OCI-LY7 (cell line): Measurements from ENCODE around the gene PIK3CB. TPM values are rescaled to one million over a fixed set of nuclear protein-coding genes. Genes with fewer than 3 reads are reported as not detected.
"Not testable (repeated sequence)": the region's sequence is repeated elsewhere in the genome, so short reads cannot be mapped to it uniquely, and the experiment has no call there.

Source experiments
- BruUV-seq: library from RNA; stranded (reverse); fragments of 400-500 nt; replicated peaks from 2 replicates; lab custom pipeline; 2021; lab: Mats Ljungman, UMichigan
- CTCF ChIA-PET: fragments of 300-600 bp; sonication (Branson Sonifier 250); formaldehyde crosslinking; loops from one replicate; lab custom pipeline; 2022; ENCODE audit warnings: antibody characterized with exemption; ENCODE audit not compliant: unreplicated experiment; lab: Charles Lee
- POLR2A ChIA-PET: fragments of 300-600 bp; sonication (Branson Sonifier 250); formaldehyde crosslinking; loops from one replicate; lab custom pipeline; 2022; ENCODE audit warnings: antibody characterized with exemption; lab: Charles Lee
- DNase-seq: peaks from one replicate; pipeline ENCODE4 v3.0.0-alpha.2; 2015; ENCODE audit warnings: low spot score
- H2AFZ ChIP-seq: fragments of 200-600 bp; sonication (generic), shearing (Covaris generic); 2 replicates; pipeline ENCODE4 v1.6.1; 2014; ENCODE audit warnings: mild to moderate bottlenecking, antibody characterized with exemption, low read length, moderate library complexity
- H3K27ac ChIP-seq: fragments of 200-600 bp; sonication (generic); 2 replicates; pipeline ENCODE4 v1.5.1; 2014; ENCODE audit warnings: mixed run types, low read depth, mild to moderate bottlenecking, moderate library complexity, low read length, inconsistent platforms; ENCODE audit not compliant: poor library complexity, severe bottlenecking
- H3K36me3 ChIP-seq: fragments of 200-600 bp; sonication (generic); 2 replicates; pipeline ENCODE4 v1.6.1; 2014; ENCODE audit warnings: mild to moderate bottlenecking, antibody characterized with exemption, low read length, moderate library complexity, mixed read lengths; ENCODE audit not compliant: insufficient read depth
- H3K4me1 ChIP-seq: fragments of 200-600 bp; sonication (generic); 2 replicates; pipeline ENCODE4 v1.5.1; 2014; ENCODE audit warnings: mild to moderate bottlenecking, low read length; ENCODE audit not compliant: insufficient read depth, poor library complexity, severe bottlenecking
- H3K4me2 ChIP-seq: fragments of 200-600 bp; sonication (generic); 2 replicates; pipeline ENCODE4 v1.6.1; 2014; ENCODE audit warnings: mild to moderate bottlenecking, low read length
- H3K4me3 ChIP-seq: fragments of 200-600 bp; sonication (generic); 2 replicates; pipeline ENCODE4 v1.5.1; 2014; ENCODE audit warnings: mild to moderate bottlenecking, low read depth, low read length; ENCODE audit not compliant: poor library complexity, severe bottlenecking
- H3K79me2 ChIP-seq: fragments of 200-600 bp; sonication (generic); 2 replicates; pipeline ENCODE4 v1.6.1; 2016; ENCODE audit warnings: low read depth, mild to moderate bottlenecking, low read length, moderate library complexity, mixed read lengths; ENCODE audit not compliant: insufficient read depth
- H3K9me2 ChIP-seq: fragments of 200-600 bp; sonication (generic); 2 replicates; pipeline ENCODE4 v1.6.1; 2016; ENCODE audit warnings: mild to moderate bottlenecking, low read length, mixed read lengths; ENCODE audit not compliant: insufficient read depth
- H3K9me3 ChIP-seq: fragments of 200-600 bp; sonication (generic); 2 replicates; pipeline ENCODE4 v1.6.1; 2014; ENCODE audit warnings: mild to moderate bottlenecking, mixed run types, low read length, mixed read lengths
- H4K20me1 ChIP-seq: fragments of 200-600 bp; sonication (generic); 2 replicates; pipeline ENCODE4 v1.6.1; 2014; ENCODE audit warnings: mild to moderate bottlenecking, antibody characterized with exemption, low read length, moderate library complexity, mixed read lengths; ENCODE audit not compliant: insufficient read depth
- EZH2phosphoT487 ChIP-seq: fragments of 200-600 bp; sonication (generic); IDR thresholded peaks from 2 replicates; pipeline ENCODE4 v1.6.1; 2018; ENCODE audit warnings: low read depth, borderline replicate concordance, mild to moderate bottlenecking, mixed run types, antibody characterized with exemption, low read length, moderate library complexity, mixed read lengths
- intact Hi-C: fragments of 100-400 bp; cut with micrococcal nuclease; formaldehyde crosslinking; loops from one replicate; pipeline ENCODE4 v1.10.0; 2022; ENCODE audit not compliant: unreplicated experiment
- total RNA-seq, 2 experiments: library from RNA; depleted of rRNA in 1 of 2; stranded (reverse); fragments of >200 nt in 1 of 2; shearing (Covaris generic) in 1 of 2; gene quantifications; 2 replicates each; pipeline ENCODE4 v1.2.3, GENCODE V29; 2014 to 2022
- TF ChIP-seq, protein P1 (sequence below): fragments of 200-600 bp; sonication (generic); conservative IDR thresholded peaks from 2 replicates; pipeline ENCODE4 v1.5.1; 2014; ENCODE audit warnings: mild to moderate bottlenecking, antibody characterized with exemption, low read length, moderate library complexity, mixed read lengths

PIK3CB gene
- total RNA-seq, 2 experiments from 2014 or later: 8.2 to 23.6 TPM

DNA sequence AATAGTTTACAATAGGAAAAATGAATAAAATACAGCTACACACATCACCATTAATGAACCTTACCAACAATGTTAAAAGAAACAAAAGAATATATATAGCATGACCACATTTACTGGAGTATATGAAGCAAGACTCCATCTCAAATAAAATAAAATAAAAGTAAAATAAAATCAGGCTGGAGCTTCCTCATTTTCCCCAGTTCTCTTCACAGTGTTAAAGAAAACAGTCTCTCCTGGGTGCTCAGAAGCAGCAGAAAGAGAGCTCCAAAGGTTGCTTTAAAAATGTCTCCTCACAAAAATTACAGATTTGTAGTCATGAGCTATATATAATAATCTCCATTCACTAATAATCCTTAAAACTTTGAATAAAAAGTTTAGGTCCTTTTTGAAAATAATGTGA is 48.8 kb downstream of the PIK3CB start:
- intact Hi-C loops: no loop called here
- Histone ChIP-seq H3K9me3 (no peaks in the 10 kb centered on the region), H3K4me1 (no peaks in the 10 kb centered on the region), H3K27ac (no peak overlapping the region), H3K9me2 (no peaks in the 10 kb centered on the region), H2AFZ (no peak overlapping the region), H4K20me1 (no peaks in the 10 kb centered on the region), H3K36me3 (peaks cover 4% of the 10 kb centered on the region; the same call in 1 of the 2 replicates), H3K4me3 (no peak overlapping the region), H3K79me2 (no peaks in the 10 kb centered on the region), H3K4me2 (no peak overlapping the region)
- ChIA-PET CTCF (no interaction called here), POLR2A (interaction anchor here (1.1 kb wide), 1 partner anchor 10 kb away, joined by 6 read pairs; no protein-coding TSS in a partner anchor)
- no peak for TF ChIP-seq EZH2phosphoT487
- TF ChIP-seq, protein P1, sequence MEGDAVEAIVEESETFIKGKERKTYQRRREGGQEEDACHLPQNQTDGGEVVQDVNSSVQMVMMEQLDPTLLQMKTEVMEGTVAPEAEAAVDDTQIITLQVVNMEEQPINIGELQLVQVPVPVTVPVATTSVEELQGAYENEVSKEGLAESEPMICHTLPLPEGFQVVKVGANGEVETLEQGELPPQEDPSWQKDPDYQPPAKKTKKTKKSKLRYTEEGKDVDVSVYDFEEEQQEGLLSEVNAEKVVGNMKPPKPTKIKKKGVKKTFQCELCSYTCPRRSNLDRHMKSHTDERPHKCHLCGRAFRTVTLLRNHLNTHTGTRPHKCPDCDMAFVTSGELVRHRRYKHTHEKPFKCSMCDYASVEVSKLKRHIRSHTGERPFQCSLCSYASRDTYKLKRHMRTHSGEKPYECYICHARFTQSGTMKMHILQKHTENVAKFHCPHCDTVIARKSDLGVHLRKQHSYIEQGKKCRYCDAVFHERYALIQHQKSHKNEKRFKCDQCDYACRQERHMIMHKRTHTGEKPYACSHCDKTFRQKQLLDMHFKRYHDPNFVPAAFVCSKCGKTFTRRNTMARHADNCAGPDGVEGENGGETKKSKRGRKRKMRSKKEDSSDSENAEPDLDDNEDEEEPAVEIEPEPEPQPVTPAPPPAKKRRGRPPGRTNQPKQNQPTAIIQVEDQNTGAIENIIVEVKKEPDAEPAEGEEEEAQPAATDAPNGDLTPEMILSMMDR: no peak
- DNase-seq: no peak
- no TSS peak for BruUV-seq

- intact Hi-C loops, DNase-seq, CTCF ChIA-PET, H3K79me2 ChIP-seq, H3K4me1 ChIP-seq, H3K9me2 ChIP-seq, H3K9me3 ChIP-seq, H3K4me2 ChIP-seq, H3K27ac ChIP-seq, H3K4me3 ChIP-seq, BruUV-seq, H2AFZ ChIP-seq, H4K20me1 ChIP-seq, H3K36me3 ChIP-seq: not testable (repeated sequence)
- POLR2A ChIA-PET: interaction anchor here (1.1 kb wide), 1 partner anchor 9 kb away, joined by 6 read pairs; no protein-coding TSS in a partner anchor
Measured at GRCh38 chr3:138785362-138785857, 49.3 kb downstream of the PIK3CB start.

GRCh38 chr3:138782755-138783154 is 52.0 kb downstream of the PIK3CB start:
- H3K9me3 ChIP-seq: no peaks in the 10 kb centered on the region
- no peaks in the 10 kb centered on the region for H3K4me1 ChIP-seq
- BruUV-seq: no TSS peak
- no peak overlapping the region for H3K4me3 ChIP-seq
- H3K36me3 ChIP-seq: peaks cover 4% of the 10 kb centered on the region
- H4K20me1 ChIP-seq: no peaks in the 10 kb centered on the region
- no peak for TF ChIP-seq EZH2phosphoT487
- TF ChIP-seq, protein P1: no peak
- intact Hi-C loops: no loop called here
- H3K79me2 ChIP-seq: no peaks in the 10 kb centered on the region
- DNase-seq: no peak
- H2AFZ ChIP-seq: no peak overlapping the region
- H3K9me2 ChIP-seq: no peaks in the 10 kb centered on the region
- H3K4me2 ChIP-seq: no peak overlapping the region
- ChIA-PET POLR2A (interaction anchor here (1.2 kb wide), 1 partner anchor 11 kb away, joined by 5 read pairs; no protein-coding TSS in a partner anchor), CTCF (no interaction called here)
- H3K27ac ChIP-seq: no peak overlapping the region
